Endothelial cell (in vitro differentiated cells): ENCODE data around the gene NTM. TPM values are rescaled to one million over a fixed set of nuclear protein-coding genes. Genes with fewer than 3 reads are reported as not detected.

ENCODE experiments used
- DNase-seq: peaks from one replicate; pipeline ENCODE4 v3.0.0; 2021; ENCODE audit warnings: low spot score
- H3K27ac Mint-ChIP-seq: one replicate; pipeline ENCODE4 v1.8.0; 2021; ENCODE audit warnings: mixed read lengths, inconsistent platforms; ENCODE audit not compliant: unreplicated experiment
- H3K27me3 Mint-ChIP-seq: one replicate; pipeline ENCODE4 v1.8.0; 2021; ENCODE audit warnings: mild to moderate bottlenecking, moderate library complexity, mixed read lengths, inconsistent platforms; ENCODE audit not compliant: unreplicated experiment
- H3K36me3 Mint-ChIP-seq: one replicate; pipeline ENCODE4 v1.8.0; 2021; ENCODE audit warnings: mild to moderate bottlenecking, low read depth, mixed read lengths, inconsistent platforms; ENCODE audit not compliant: unreplicated experiment
- H3K4me1 Mint-ChIP-seq: one replicate; pipeline ENCODE4 v1.8.0; 2021; ENCODE audit warnings: mild to moderate bottlenecking, mixed read lengths, inconsistent platforms; ENCODE audit not compliant: unreplicated experiment
- H3K4me3 Mint-ChIP-seq: one replicate; pipeline ENCODE4 v1.8.0; 2021; ENCODE audit warnings: mild to moderate bottlenecking, mixed read lengths, inconsistent platforms; ENCODE audit not compliant: unreplicated experiment
- H3K9me3 Mint-ChIP-seq: one replicate; pipeline ENCODE4 v1.8.0; 2021; ENCODE audit warnings: mixed read lengths, inconsistent platforms; ENCODE audit not compliant: unreplicated experiment
- total RNA-seq: library from RNA; stranded (reverse); fragmentation: NEBNext Ultra II Directional; extraction: Animal tissue kit (Norgen Biotek cat#: 25700); gene quantifications from one replicate; pipeline ENCODE4 v1.2.1, GENCODE V29; 2021; ENCODE audit not compliant: unreplicated experiment
- TF ChIP-seq, protein P1 (sequence below): fragments of 200-600 bp; sonication (generic); IDR thresholded peaks from one replicate; pipeline ENCODE4 v1.5.0; 2021; ENCODE audit warnings: antibody characterized with exemption; ENCODE audit not compliant: unreplicated experiment

NTM gene
- total RNA-seq, 1 donor from 2014 or later, result 3.6 TPM

GRCh38 chr11:132202621-132203020, 832.2 kb downstream of the NTM start:
- Mint-ChIP-seq H3K27ac (no peak overlapping the region), H3K9me3 (no peaks in the 10 kb centered on the region), H3K4me3 (no peak overlapping the region), H3K36me3 (no peaks in the 10 kb centered on the region), H3K4me1 (no peaks in the 10 kb centered on the region), H3K27me3 (peaks cover 2% of the 10 kb centered on the region)
- TF ChIP-seq, protein P1, sequence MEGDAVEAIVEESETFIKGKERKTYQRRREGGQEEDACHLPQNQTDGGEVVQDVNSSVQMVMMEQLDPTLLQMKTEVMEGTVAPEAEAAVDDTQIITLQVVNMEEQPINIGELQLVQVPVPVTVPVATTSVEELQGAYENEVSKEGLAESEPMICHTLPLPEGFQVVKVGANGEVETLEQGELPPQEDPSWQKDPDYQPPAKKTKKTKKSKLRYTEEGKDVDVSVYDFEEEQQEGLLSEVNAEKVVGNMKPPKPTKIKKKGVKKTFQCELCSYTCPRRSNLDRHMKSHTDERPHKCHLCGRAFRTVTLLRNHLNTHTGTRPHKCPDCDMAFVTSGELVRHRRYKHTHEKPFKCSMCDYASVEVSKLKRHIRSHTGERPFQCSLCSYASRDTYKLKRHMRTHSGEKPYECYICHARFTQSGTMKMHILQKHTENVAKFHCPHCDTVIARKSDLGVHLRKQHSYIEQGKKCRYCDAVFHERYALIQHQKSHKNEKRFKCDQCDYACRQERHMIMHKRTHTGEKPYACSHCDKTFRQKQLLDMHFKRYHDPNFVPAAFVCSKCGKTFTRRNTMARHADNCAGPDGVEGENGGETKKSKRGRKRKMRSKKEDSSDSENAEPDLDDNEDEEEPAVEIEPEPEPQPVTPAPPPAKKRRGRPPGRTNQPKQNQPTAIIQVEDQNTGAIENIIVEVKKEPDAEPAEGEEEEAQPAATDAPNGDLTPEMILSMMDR, result no peak
- no peak for DNase-seq

DNA sequence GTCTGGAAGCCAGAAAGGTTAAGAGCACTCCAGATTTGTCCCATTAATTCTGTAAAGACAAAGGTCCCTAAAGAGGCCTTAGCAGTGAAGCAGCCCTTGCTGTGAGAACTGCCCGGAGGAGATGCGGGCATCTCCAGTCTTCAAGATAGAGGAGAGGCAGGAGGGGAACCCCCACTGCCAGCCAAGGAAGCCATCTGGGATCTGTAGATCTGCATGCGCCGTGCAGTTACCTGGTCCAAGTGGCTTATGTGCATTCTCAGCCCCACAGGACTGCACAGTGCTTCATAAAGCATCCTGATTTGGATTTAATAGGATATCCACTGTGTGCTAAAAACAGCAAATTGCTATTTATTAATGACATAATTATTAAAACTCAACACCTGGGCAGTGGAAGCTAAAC, 834.6 kb downstream of the NTM start:
- TF ChIP-seq, protein P1, result no peak
- no peak for DNase-seq
- H3K27me3 Mint-ChIP-seq, result no peaks in the 10 kb centered on the region
- no peak overlapping the region for H3K4me3 Mint-ChIP-seq
- no peaks in the 10 kb centered on the region for H3K36me3 Mint-ChIP-seq
- H3K9me3 Mint-ChIP-seq, result no peaks in the 10 kb centered on the region
- H3K27ac Mint-ChIP-seq, result no peak overlapping the region
- no peaks in the 10 kb centered on the region for H3K4me1 Mint-ChIP-seq

GRCh38 chr11:132205496-132205895, 835.1 kb downstream of the NTM start:
- Mint-ChIP-seq H3K27ac (no peak overlapping the region), H3K4me1 (no peaks in the 10 kb centered on the region), H3K27me3 (no peaks in the 10 kb centered on the region), H3K4me3 (no peak overlapping the region), H3K36me3 (no peaks in the 10 kb centered on the region), H3K9me3 (no peaks in the 10 kb centered on the region)
- TF ChIP-seq, protein P1, result no peak
- no peak for DNase-seq

DNA sequence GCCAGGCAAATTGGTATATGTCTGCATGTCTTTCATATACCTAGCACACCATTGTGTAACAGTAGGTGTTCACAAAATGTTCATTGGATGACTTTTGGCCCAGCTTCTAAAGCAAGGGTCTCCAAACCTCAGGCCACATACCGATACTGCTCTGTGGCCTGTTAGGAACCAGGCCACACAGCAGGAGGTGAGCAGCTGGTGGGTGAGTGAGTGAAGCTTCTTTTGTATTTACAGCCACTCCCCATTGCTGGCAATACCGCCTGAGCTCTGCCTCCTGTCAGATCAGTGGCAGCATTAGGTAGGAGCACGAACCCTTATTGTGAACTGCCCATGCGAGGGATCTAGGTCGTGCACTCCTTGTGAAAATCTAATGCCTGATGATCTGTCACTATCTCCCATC, 836.6 kb downstream of the NTM start:
- Mint-ChIP-seq H3K4me3 (no peak overlapping the region), H3K27ac (no peak overlapping the region), H3K27me3 (no peaks in the 10 kb centered on the region), H3K9me3 (no peaks in the 10 kb centered on the region), H3K36me3 (no peaks in the 10 kb centered on the region), H3K4me1 (no peaks in the 10 kb centered on the region)
- DNase-seq, result no peak
- TF ChIP-seq, protein P1, result no peak

DNA sequence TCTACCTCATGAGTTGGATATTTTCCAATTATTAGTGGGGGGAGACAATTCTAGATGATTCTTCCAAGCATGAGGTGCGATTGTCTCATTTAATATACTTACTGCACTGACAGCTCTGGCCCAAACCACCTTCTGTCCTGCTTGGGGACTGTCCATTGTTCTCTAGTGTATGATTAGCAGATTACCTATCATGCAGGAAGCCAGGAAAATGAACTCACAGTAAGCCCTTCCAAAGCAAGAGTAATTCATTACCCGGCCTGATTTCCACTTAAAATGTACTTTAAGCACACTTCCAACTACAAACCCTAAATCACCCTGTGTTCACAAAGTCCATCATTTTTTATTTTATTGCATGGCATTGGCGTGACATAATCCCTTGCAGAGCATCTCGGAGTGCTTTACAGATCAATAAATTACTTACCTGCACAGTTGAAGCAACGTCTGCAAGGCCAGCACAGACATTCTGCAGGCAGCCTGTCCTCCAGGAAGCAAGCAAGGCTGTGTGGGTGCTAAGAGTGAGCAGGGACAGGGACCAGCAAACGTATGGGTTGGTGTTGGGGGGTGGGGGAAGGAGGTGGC, 838.2 kb downstream of the NTM start:
- Mint-ChIP-seq H3K9me3 (no peaks in the 10 kb centered on the region), H3K27ac (no peak overlapping the region), H3K4me3 (no peak overlapping the region), H3K4me1 (no peaks in the 10 kb centered on the region), H3K36me3 (no peaks in the 10 kb centered on the region), H3K27me3 (no peaks in the 10 kb centered on the region)
- TF ChIP-seq, protein P1, result no peak
- no peak for DNase-seq
